HEK293 (cell line): ENCODE measurements around the gene KRTAP5-5.

ENCODE experiments used
- CTCF ChIA-PET: fragments of 350-600 bp; formaldehyde crosslinking; extraction: SDS; loops from one replicate; lab custom pipeline; 2021; ENCODE audit warnings: antibody characterized with exemption; lab: Yijun Ruan, JAX
- POLR2A ChIA-PET: fragments of 300-600 bp; formaldehyde crosslinking; extraction: SDS; loops from one replicate; lab custom pipeline; 2020; ENCODE audit warnings: antibody characterized with exemption, inconsistent platforms; lab: Yijun Ruan, JAX
- H3K27ac ChIP-seq: fragments of 200-500 bp; sonication (Bioruptor generic); 2 replicates; pipeline ENCODE4 v1.5.1; 2014; ENCODE audit warnings: low read depth, low read length, control low read depth, inconsistent platforms; ENCODE audit errors: extremely low read depth
- H3K36me3 ChIP-seq, 2 experiments: fragments of 200-500 bp in 1 of 2; sonication (Bioruptor generic) in 1 of 2; 1 replicate in 1 of 2; 2 replicates in 1 of 2; pipeline ENCODE4 v1.5.1; 2014 to 2017; ENCODE audit warnings: inconsistent platforms in 2 of 2, low read length in 2 of 2; ENCODE audit not compliant: control insufficient read depth in 2 of 2, insufficient read depth in 1 of 2
- H3K4me1 ChIP-seq: fragments of 200-500 bp; sonication (Bioruptor generic); 2 replicates; pipeline ENCODE4 v1.5.1; 2014; ENCODE audit warnings: mild to moderate bottlenecking, low read length, inconsistent platforms; ENCODE audit not compliant: control insufficient read depth, insufficient read depth
- H3K4me3 ChIP-seq: 2 replicates; pipeline ENCODE4 v1.5.1; 2011; ENCODE audit warnings: low read depth, mild to moderate bottlenecking, control low read depth, low read length, moderate library complexity
- H3K9me3 ChIP-seq: fragments of 200-500 bp; sonication (Bioruptor generic); 2 replicates; pipeline ENCODE4 v1.5.1; 2014; ENCODE audit warnings: low read depth, low read length, inconsistent platforms; ENCODE audit not compliant: control insufficient read depth, insufficient read depth
- GLIS2 ChIP-seq: fragments of 450-650 bp; formaldehyde crosslinking; IDR thresholded peaks from 2 replicates; pipeline ENCODE4 v1.5.1; 2016; ENCODE audit warnings: missing biosample characterization, missing genetic modification characterization
- IKZF3 ChIP-seq: fragments of 450-650 bp; IDR thresholded peaks from 2 replicates; pipeline ENCODE4 v1.5.0; 2018; ENCODE audit warnings: missing biosample characterization, mild to moderate bottlenecking, missing genetic modification characterization, moderate library complexity
- KLF10 ChIP-seq: fragments of 450-650 bp; IDR thresholded peaks from 2 replicates; pipeline ENCODE4 v1.5.1; 2018; ENCODE audit warnings: missing biosample characterization, mild to moderate bottlenecking, missing genetic modification characterization
- KLF7 ChIP-seq: fragments of 450-650 bp; formaldehyde crosslinking; IDR thresholded peaks from 2 replicates; pipeline ENCODE4 v1.5.1; 2016; ENCODE audit warnings: missing biosample characterization, missing genetic modification characterization, borderline replicate concordance
- SP7 ChIP-seq: fragments of 450-650 bp; formaldehyde crosslinking; IDR thresholded peaks from 2 replicates; pipeline ENCODE4 v1.5.1; 2016; ENCODE audit warnings: missing biosample characterization, missing genetic modification characterization
- ZBTB21 ChIP-seq: fragments of 450-650 bp; formaldehyde crosslinking; IDR thresholded peaks from 2 replicates; pipeline ENCODE4 v1.5.1; 2017; ENCODE audit warnings: missing biosample characterization, missing genetic modification characterization
- ZEB2 ChIP-seq: fragments of 450-650 bp; formaldehyde crosslinking; IDR thresholded peaks from 2 replicates; pipeline ENCODE4 v1.5.1; 2016; ENCODE audit warnings: missing biosample characterization, missing genetic modification characterization
- ZFP41 ChIP-seq: fragments of 450-650 bp; formaldehyde crosslinking; IDR thresholded peaks from 2 replicates; pipeline ENCODE4 v1.5.1; 2016; ENCODE audit warnings: missing biosample characterization, missing genetic modification characterization, borderline replicate concordance
- ZNF140 ChIP-seq: fragments of 450-650 bp; formaldehyde crosslinking; IDR thresholded peaks from 2 replicates; pipeline ENCODE4 v1.5.1; 2016; ENCODE audit warnings: missing biosample characterization, missing genetic modification characterization
- ZNF169 ChIP-seq: fragments of 450-650 bp; formaldehyde crosslinking; IDR thresholded peaks from 2 replicates; pipeline ENCODE4 v1.5.1; 2016; ENCODE audit warnings: missing biosample characterization, missing genetic modification characterization
- ZNF19 ChIP-seq: fragments of 450-650 bp; formaldehyde crosslinking; IDR thresholded peaks from 2 replicates; pipeline ENCODE4; 2016; ENCODE audit warnings: missing biosample characterization, missing genetic modification characterization, low read depth
- ZNF202 ChIP-seq: fragments of 450-650 bp; formaldehyde crosslinking; IDR thresholded peaks from 2 replicates; pipeline ENCODE4 v1.5.1; 2016; ENCODE audit warnings: missing biosample characterization, missing genetic modification characterization, borderline replicate concordance
- ZNF416 ChIP-seq: fragments of 450-650 bp; formaldehyde crosslinking; IDR thresholded peaks from 2 replicates; pipeline ENCODE4 v1.5.1; 2016; ENCODE audit warnings: missing biosample characterization, missing genetic modification characterization
- ZNF426 ChIP-seq: fragments of 450-650 bp; formaldehyde crosslinking; IDR thresholded peaks from 2 replicates; pipeline ENCODE4 v1.5.1; 2017; ENCODE audit warnings: missing biosample characterization, missing genetic modification characterization, mild to moderate bottlenecking, inconsistent platforms, moderate library complexity
- ZNF433 ChIP-seq: fragments of 450-650 bp; formaldehyde crosslinking; IDR thresholded peaks from 2 replicates; pipeline ENCODE4 v1.5.1; 2016; ENCODE audit warnings: missing biosample characterization, missing genetic modification characterization, low read depth
- ZNF521 ChIP-seq: fragments of 450-650 bp; formaldehyde crosslinking; IDR thresholded peaks from 2 replicates; pipeline ENCODE4 v1.5.1; 2017; ENCODE audit warnings: missing biosample characterization, mild to moderate bottlenecking, missing genetic modification characterization
- ZNF555 ChIP-seq: fragments of 450-650 bp; formaldehyde crosslinking; conservative IDR thresholded peaks from 2 replicates; pipeline ENCODE4 v1.5.1; 2017; ENCODE audit warnings: missing biosample characterization, mild to moderate bottlenecking, missing genetic modification characterization, inconsistent platforms
- ZNF571 ChIP-seq: fragments of 450-650 bp; formaldehyde crosslinking; IDR thresholded peaks from 2 replicates; pipeline ENCODE4 v1.5.0; 2017; ENCODE audit warnings: missing biosample characterization, missing genetic modification characterization
- ZNF626 ChIP-seq: fragments of 450-650 bp; sonication (Bioruptor Pico); formaldehyde crosslinking; IDR thresholded peaks from 2 replicates; pipeline ENCODE4 v1.5.1; 2018; ENCODE audit warnings: missing biosample characterization, missing genetic modification characterization, inconsistent platforms
- ZNF629 ChIP-seq: fragments of 450-650 bp; formaldehyde crosslinking; IDR thresholded peaks from 2 replicates; pipeline ENCODE4 v1.5.1; 2017; ENCODE audit warnings: missing biosample characterization, missing genetic modification characterization
- ZNF843 ChIP-seq: fragments of 450-650 bp; formaldehyde crosslinking; IDR thresholded peaks from 2 replicates; pipeline ENCODE4 v1.5.1; 2016; ENCODE audit warnings: missing biosample characterization, missing genetic modification characterization
- ZSCAN23 ChIP-seq: fragments of 450-650 bp; formaldehyde crosslinking; IDR thresholded peaks from 2 replicates; pipeline ENCODE4 v1.5.1; 2016; ENCODE audit warnings: missing biosample characterization, missing genetic modification characterization
- TF ChIP-seq, protein P1 (sequence below): fragments of 450-650 bp; IDR thresholded peaks from 2 replicates; pipeline ENCODE4 v1.5.1; 2018; ENCODE audit warnings: missing biosample characterization, mild to moderate bottlenecking, missing genetic modification characterization
- TF ChIP-seq, protein P2 (sequence below): fragments of 450-650 bp; formaldehyde crosslinking; IDR thresholded peaks from 2 replicates; pipeline ENCODE4 v1.5.1; 2016; ENCODE audit warnings: missing biosample characterization, missing genetic modification characterization
- TF ChIP-seq, protein P3 (sequence below): fragments of 450-650 bp; formaldehyde crosslinking; optimal IDR thresholded peaks from 2 replicates; pipeline ENCODE3; 2016; ENCODE audit warnings: missing biosample characterization, mild to moderate bottlenecking, missing genetic modification characterization
- TF ChIP-seq, protein P4 (sequence below): fragments of 450-650 bp; IDR thresholded peaks from 2 replicates; pipeline ENCODE4 v1.5.1; 2018; ENCODE audit warnings: missing biosample characterization, missing genetic modification characterization
- TF ChIP-seq, protein P5 (sequence below): fragments of 450-650 bp; formaldehyde crosslinking; IDR thresholded peaks from 2 replicates; pipeline ENCODE4 v1.5.1; 2016; ENCODE audit warnings: missing biosample characterization, missing genetic modification characterization
- TF ChIP-seq, protein P6 (sequence below): fragments of 450-650 bp; formaldehyde crosslinking; IDR thresholded peaks from 2 replicates; pipeline ENCODE4 v1.5.1; 2016; ENCODE audit warnings: missing biosample characterization, missing genetic modification characterization

Gene KRTAP5-5

DNA sequence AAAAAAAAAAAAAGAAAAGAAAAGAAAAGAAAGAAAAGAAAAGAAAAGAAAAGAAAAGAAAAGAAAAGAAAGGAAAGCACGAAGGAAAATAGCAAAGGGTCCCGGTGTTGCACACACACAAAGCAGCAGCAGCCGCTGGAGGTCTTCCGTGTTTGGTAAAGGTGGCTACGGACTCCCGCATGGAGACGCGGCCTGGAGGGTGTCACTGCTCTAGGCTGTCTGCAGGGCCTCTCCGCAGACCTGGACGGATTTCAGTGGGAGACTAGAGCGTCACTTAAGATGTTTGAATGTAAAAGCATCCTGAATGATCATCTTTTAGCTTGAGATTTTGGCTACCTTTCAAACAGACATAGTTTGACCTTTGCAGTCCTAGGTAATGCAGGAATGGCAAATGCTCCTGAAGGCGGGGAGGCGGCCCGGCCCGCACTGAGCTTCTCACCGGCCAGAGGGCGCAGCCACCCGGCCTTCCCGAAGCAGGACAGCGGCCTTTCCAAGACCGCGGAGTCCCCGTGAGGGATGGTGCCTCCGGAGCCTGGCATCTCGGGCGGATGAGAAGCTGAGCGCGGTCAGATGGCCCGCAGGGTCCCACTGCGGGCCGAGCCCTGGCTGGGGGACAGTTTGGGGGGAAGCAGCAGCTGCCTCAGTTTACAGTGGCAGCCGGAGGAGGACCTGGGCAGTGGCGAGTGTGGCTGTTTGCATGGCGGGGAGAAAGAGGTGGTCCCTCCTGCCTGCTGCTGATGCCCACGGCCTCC, 18.5 kb downstream of the KRTAP5-5 start:
- POLR2A ChIA-PET, result no interaction called here

DNA sequence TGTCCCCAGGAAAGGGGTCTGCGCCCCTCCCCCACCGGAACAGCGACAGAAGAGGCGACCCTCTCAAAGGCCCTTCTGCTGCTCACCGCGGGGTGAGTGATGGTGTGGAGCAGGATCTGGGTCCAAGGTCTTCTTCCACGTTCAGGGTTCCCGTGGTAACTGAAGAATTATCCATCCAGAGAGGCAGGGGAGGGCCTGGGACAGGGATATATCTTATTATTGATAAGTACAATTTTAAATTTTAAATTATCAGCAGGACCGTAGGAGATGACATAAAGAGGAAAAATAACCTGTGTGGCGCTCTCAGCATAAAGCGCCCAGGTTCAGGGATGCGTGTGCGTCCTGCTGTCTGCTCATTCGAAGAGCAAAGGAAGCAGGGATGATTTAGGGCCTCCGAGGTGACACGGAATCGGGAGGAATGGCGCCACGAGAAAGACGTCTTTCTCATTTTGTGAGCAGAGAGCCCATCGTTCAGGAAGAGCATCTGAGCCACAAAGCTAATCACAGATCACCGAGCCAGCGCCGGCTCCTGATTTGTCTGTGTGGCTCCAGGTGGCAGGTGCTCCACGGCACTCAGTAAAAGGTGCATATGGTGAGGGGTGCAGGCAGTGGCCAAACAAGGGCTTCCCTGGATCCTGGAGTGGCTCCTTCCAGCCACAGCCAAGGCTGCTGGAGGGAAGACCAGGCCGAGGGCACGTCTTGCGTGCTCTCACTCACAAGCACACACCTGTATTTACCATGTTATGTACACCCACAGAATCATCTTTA, 19.3 kb downstream of the KRTAP5-5 start:
- ChIA-PET CTCF (interaction anchor here (1.0 to 6.4 kb wide), 3 partner anchors 502 to 508 kb away, joined by 3 to 138 read pairs (median 4); no protein-coding TSS in a partner anchor), POLR2A (no interaction called here)
- Histone ChIP-seq H3K36me3 (no peaks in the 10 kb centered on the region), H3K4me3 (no peak overlapping the region), H3K9me3 (no peaks in the 10 kb centered on the region), H3K4me1 (no peaks in the 10 kb centered on the region), H3K27ac (no peak overlapping the region)
- TF ChIP-seq KLF10 (no peak), ZNF843 (tag by site-specific recombination) (no peak), ZNF626 (tag by site-specific recombination) (no peak), KLF7 (tag by site-specific recombination) (no peak), ZNF416 (no peak), ZNF19 (tag by site-specific recombination) (no peak), ZNF140 (tag by site-specific recombination) (no peak), ZNF433 (tag by site-specific recombination) (no peak), ZSCAN23 (tag by site-specific recombination) (no peak), GLIS2 (tag by site-specific recombination) (no peak), ZFP41 (no peak), ZNF571 (tag by site-specific recombination) (no peak), SP7 (tag by site-specific recombination) (no peak)
- TF ChIP-seq, protein P1, sequence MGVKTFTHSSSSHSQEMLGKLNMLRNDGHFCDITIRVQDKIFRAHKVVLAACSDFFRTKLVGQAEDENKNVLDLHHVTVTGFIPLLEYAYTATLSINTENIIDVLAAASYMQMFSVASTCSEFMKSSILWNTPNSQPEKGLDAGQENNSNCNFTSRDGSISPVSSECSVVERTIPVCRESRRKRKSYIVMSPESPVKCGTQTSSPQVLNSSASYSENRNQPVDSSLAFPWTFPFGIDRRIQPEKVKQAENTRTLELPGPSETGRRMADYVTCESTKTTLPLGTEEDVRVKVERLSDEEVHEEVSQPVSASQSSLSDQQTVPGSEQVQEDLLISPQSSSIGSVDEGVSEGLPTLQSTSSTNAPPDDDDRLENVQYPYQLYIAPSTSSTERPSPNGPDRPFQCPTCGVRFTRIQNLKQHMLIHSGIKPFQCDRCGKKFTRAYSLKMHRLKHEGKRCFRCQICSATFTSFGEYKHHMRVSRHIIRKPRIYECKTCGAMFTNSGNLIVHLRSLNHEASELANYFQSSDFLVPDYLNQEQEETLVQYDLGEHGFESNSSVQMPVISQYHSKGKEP (tag by site-specific recombination), result no peak
- TF ChIP-seq, protein P2, sequence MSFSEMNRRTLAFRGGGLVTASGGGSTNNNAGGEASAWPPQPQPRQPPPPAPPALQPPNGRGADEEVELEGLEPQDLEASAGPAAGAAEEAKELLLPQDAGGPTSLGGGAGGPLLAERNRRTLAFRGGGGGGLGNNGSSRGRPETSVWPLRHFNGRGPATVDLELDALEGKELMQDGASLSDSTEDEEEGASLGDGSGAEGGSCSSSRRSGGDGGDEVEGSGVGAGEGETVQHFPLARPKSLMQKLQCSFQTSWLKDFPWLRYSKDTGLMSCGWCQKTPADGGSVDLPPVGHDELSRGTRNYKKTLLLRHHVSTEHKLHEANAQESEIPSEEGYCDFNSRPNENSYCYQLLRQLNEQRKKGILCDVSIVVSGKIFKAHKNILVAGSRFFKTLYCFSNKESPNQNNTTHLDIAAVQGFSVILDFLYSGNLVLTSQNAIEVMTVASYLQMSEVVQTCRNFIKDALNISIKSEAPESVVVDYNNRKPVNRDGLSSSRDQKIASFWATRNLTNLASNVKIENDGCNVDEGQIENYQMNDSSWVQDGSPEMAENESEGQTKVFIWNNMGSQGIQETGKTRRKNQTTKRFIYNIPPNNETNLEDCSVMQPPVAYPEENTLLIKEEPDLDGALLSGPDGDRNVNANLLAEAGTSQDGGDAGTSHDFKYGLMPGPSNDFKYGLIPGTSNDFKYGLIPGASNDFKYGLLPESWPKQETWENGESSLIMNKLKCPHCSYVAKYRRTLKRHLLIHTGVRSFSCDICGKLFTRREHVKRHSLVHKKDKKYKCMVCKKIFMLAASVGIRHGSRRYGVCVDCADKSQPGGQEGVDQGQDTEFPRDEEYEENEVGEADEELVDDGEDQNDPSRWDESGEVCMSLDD (tag by site-specific recombination), result no peak
- TF ChIP-seq, protein P3, sequence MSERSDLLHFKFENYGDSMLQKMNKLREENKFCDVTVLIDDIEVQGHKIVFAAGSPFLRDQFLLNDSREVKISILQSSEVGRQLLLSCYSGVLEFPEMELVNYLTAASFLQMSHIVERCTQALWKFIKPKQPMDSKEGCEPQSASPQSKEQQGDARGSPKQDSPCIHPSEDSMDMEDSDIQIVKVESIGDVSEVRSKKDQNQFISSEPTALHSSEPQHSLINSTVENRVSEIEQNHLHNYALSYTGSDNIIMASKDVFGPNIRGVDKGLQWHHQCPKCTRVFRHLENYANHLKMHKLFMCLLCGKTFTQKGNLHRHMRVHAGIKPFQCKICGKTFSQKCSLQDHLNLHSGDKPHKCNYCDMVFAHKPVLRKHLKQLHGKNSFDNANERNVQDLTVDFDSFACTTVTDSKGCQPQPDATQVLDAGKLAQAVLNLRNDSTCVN (tag by site-specific recombination), result no peak
- TF ChIP-seq, protein P4, sequence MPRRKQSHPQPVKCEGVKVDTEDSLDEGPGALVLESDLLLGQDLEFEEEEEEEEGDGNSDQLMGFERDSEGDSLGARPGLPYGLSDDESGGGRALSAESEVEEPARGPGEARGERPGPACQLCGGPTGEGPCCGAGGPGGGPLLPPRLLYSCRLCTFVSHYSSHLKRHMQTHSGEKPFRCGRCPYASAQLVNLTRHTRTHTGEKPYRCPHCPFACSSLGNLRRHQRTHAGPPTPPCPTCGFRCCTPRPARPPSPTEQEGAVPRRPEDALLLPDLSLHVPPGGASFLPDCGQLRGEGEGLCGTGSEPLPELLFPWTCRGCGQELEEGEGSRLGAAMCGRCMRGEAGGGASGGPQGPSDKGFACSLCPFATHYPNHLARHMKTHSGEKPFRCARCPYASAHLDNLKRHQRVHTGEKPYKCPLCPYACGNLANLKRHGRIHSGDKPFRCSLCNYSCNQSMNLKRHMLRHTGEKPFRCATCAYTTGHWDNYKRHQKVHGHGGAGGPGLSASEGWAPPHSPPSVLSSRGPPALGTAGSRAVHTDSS (tag by site-specific recombination), result no peak
- TF ChIP-seq, protein P5, sequence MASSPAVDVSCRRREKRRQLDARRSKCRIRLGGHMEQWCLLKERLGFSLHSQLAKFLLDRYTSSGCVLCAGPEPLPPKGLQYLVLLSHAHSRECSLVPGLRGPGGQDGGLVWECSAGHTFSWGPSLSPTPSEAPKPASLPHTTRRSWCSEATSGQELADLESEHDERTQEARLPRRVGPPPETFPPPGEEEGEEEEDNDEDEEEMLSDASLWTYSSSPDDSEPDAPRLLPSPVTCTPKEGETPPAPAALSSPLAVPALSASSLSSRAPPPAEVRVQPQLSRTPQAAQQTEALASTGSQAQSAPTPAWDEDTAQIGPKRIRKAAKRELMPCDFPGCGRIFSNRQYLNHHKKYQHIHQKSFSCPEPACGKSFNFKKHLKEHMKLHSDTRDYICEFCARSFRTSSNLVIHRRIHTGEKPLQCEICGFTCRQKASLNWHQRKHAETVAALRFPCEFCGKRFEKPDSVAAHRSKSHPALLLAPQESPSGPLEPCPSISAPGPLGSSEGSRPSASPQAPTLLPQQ (tag by site-specific recombination), result no peak

More for the DNA sequence above, 18.5 kb downstream of the KRTAP5-5 start:
- Histone ChIP-seq H3K4me1 (no peaks in the 10 kb centered on the region), H3K27ac (no peak overlapping the region), H3K9me3 (no peaks in the 10 kb centered on the region), H3K36me3 (no peaks in the 10 kb centered on the region), H3K4me3 (no peak overlapping the region)
- no peak for TF ChIP-seq ZBTB21 (tag by site-specific recombination)
- TF ChIP-seq ZEB2 (tag by site-specific recombination), result no peak
- TF ChIP-seq ZNF629 (tag by site-specific recombination), result no peak
- TF ChIP-seq ZNF521 (tag by site-specific recombination), result no peak
- TF ChIP-seq IKZF3, result no peak
- TF ChIP-seq ZNF555 (tag by site-specific recombination), result no peak
- no peak for TF ChIP-seq ZNF169 (tag by site-specific recombination)
- no peak for TF ChIP-seq ZNF426 (tag by site-specific recombination)
- no peak for TF ChIP-seq ZNF202
- TF ChIP-seq, protein P6, sequence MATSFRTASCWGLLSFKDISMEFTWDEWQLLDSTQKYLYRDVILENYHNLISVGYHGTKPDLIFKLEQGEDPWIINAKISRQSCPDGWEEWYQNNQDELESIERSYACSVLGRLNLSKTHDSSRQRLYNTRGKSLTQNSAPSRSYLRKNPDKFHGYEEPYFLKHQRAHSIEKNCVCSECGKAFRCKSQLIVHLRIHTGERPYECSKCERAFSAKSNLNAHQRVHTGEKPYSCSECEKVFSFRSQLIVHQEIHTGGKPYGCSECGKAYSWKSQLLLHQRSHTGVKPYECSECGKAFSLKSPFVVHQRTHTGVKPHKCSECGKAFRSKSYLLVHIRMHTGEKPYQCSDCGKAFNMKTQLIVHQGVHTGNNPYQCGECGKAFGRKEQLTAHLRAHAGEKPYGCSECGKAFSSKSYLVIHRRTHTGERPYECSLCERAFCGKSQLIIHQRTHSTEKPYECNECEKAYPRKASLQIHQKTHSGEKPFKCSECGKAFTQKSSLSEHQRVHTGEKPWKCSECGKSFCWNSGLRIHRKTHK, result no peak
- CTCF ChIA-PET, result interaction anchor here (0.6 to 1.2 kb wide), 3 partner anchors 62 to 509 kb away, joined by 3 to 4 read pairs (median 3); no protein-coding TSS in a partner anchor
